GM23338 (cell line): ENCODE results near the gene RSPO1. TPM values are rescaled to one million over a fixed set of nuclear protein-coding genes. Genes with fewer than 3 reads are reported as not detected.

Experiments used
- ATAC-seq: fragments of 200-7000 bp; cut with Tn5 transposase; 3 replicates; pipeline ENCODE4 v1.9.1; 2020
- DNase-seq: peaks from one replicate; pipeline ENCODE4 v3.0.0-alpha.2; 2015; ENCODE audit warnings: low spot score
- H2AFZ ChIP-seq: fragments of 200-600 bp; sonication (generic); 2 replicates; pipeline ENCODE4 v1.8.0; 2016; ENCODE audit warnings: antibody characterized with exemption, mild to moderate bottlenecking, moderate library complexity
- H3F3A ChIP-seq: fragments of 200-600 bp; sonication (generic); replicated peaks from 2 replicates; pipeline ENCODE4 v1.8.0; 2017; ENCODE audit warnings: antibody characterized with exemption, mixed run types, low read depth
- H3K27ac ChIP-seq: fragments of 200-600 bp; sonication (generic); 2 replicates; pipeline ENCODE4 v1.6.1; 2016; ENCODE audit warnings: low read depth
- H3K27me3 ChIP-seq: fragments of 200-600 bp; sonication (generic); 2 replicates; pipeline ENCODE4 v1.8.0; 2016; ENCODE audit warnings: mild to moderate bottlenecking, mixed run types, moderate library complexity; ENCODE audit not compliant: insufficient read depth
- H3K36me3 ChIP-seq: fragments of 200-600 bp; sonication (generic); 2 replicates; pipeline ENCODE4 v1.8.0; 2016; ENCODE audit warnings: mild to moderate bottlenecking; ENCODE audit not compliant: insufficient read depth
- H3K4me1 ChIP-seq: fragments of 200-600 bp; sonication (generic); 2 replicates; pipeline ENCODE4 v1.8.0; 2016; ENCODE audit warnings: mild to moderate bottlenecking, moderate library complexity; ENCODE audit not compliant: insufficient read depth
- H3K4me2 ChIP-seq: fragments of 200-600 bp; sonication (generic); 2 replicates; pipeline ENCODE4 v1.7.1; 2017; ENCODE audit warnings: mixed run types
- H3K4me3 ChIP-seq: fragments of 200-600 bp; sonication (generic); 2 replicates; pipeline ENCODE4 v1.6.1; 2016; ENCODE audit warnings: mixed run types
- H3K79me2 ChIP-seq: fragments of 200-600 bp; sonication (generic); replicated peaks from 2 replicates; pipeline ENCODE4 v1.8.0; 2017; ENCODE audit warnings: mild to moderate bottlenecking; ENCODE audit not compliant: insufficient read depth
- H3K9me2 ChIP-seq: fragments of 200-600 bp; sonication (generic); 2 replicates; pipeline ENCODE4 v1.8.0; 2017; ENCODE audit not compliant: insufficient read depth
- H4K20me1 ChIP-seq: fragments of 200-600 bp; sonication (generic); replicated peaks from 2 replicates; pipeline ENCODE4 v1.8.0; 2017; ENCODE audit warnings: mild to moderate bottlenecking; ENCODE audit not compliant: insufficient read depth
- H3K27ac Mint-ChIP-seq: 2 replicates; pipeline ENCODE4 v1.8.0; 2020; ENCODE audit warnings: inconsistent platforms, mild to moderate bottlenecking, moderate library complexity, mixed read lengths
- H3K27me3 Mint-ChIP-seq: 3 replicates; pipeline ENCODE4 v1.8.0; 2022; ENCODE audit warnings: low read depth, mild to moderate bottlenecking, moderate library complexity, mixed read lengths, inconsistent platforms; ENCODE audit not compliant: insufficient read depth, poor library complexity
- H3K36me3 Mint-ChIP-seq: 3 replicates; pipeline ENCODE4 v1.8.0; 2021; ENCODE audit warnings: low read depth, mild to moderate bottlenecking, inconsistent platforms, moderate library complexity, mixed read lengths
- H3K4me1 Mint-ChIP-seq: 3 replicates; pipeline ENCODE4 v1.8.0; 2020; ENCODE audit warnings: mild to moderate bottlenecking, inconsistent platforms, mixed read lengths
- H3K4me3 Mint-ChIP-seq: 3 replicates; pipeline ENCODE4 v1.8.0; 2021; ENCODE audit warnings: moderate library complexity, mild to moderate bottlenecking, inconsistent platforms, mixed read lengths
- H3K9me3 Mint-ChIP-seq: 3 replicates; pipeline ENCODE4 v1.8.0; 2020; ENCODE audit warnings: moderate library complexity, mild to moderate bottlenecking, inconsistent platforms, mixed read lengths
- CREB1 ChIP-seq: fragments of 250-450 bp; sonication (Bioruptor Pico); IDR thresholded peaks from 2 replicates; pipeline ENCODE4 v1.5.0; 2020; ENCODE audit warnings: low read depth, mild to moderate bottlenecking, moderate library complexity
- CTCF ChIP-seq, 2 experiments: fragments of 200-600 bp in 1 of 2; sonication (generic) in 1 of 2; conservative IDR thresholded peaks; 2 replicates each; pipeline versions ENCODE4 v1.5.1 to v1.6.1; 2016 to 2017; ENCODE audit warnings: antibody characterized with exemption in 2 of 2, low read depth in 2 of 2, mild to moderate bottlenecking in 2 of 2, moderate library complexity in 1 of 2
- ETS1 ChIP-seq: IDR thresholded peaks from 2 replicates; pipeline ENCODE4 v1.6.1; 2016; ENCODE audit warnings: antibody characterized with exemption
- EZH2 ChIP-seq: fragments of 200-600 bp; sonication (generic); IDR thresholded peaks from one replicate; pipeline ENCODE4 v1.8.0; 2017; ENCODE audit warnings: antibody characterized with exemption, mild to moderate bottlenecking, low read depth; ENCODE audit not compliant: unreplicated experiment
- EZH2phosphoT487 ChIP-seq: fragments of 200-600 bp; sonication (generic); IDR thresholded peaks from one replicate; pipeline ENCODE4 v1.8.1; 2018; ENCODE audit warnings: antibody characterized with exemption; ENCODE audit not compliant: unreplicated experiment
- JUNB ChIP-seq: IDR thresholded peaks from one replicate; pipeline ENCODE4 v1.6.1; 2016; ENCODE audit warnings: antibody characterized with exemption; ENCODE audit not compliant: unreplicated experiment
- NANOG ChIP-seq: IDR thresholded peaks from 2 replicates; pipeline ENCODE4 v1.6.1; 2016; ENCODE audit warnings: antibody characterized with exemption, borderline replicate concordance
- POLR2AphosphoS5 ChIP-seq: IDR thresholded peaks from 2 replicates; pipeline ENCODE4 v1.6.1; 2016; ENCODE audit warnings: antibody characterized with exemption, low read depth
- REST ChIP-seq: IDR thresholded peaks from one replicate; pipeline ENCODE4 v1.6.1; 2018; ENCODE audit warnings: antibody characterized with exemption; ENCODE audit not compliant: unreplicated experiment
- STAT1 ChIP-seq: IDR thresholded peaks from one replicate; pipeline ENCODE4 v1.6.1; 2016; ENCODE audit warnings: antibody characterized with exemption; ENCODE audit not compliant: unreplicated experiment
- ZNF114 ChIP-seq: fragments of 250-450 bp; sonication (Bioruptor Pico); IDR thresholded peaks from 2 replicates; pipeline ENCODE4 v1.5.0; 2020; ENCODE audit warnings: mild to moderate bottlenecking, moderate library complexity
- ZNF462 ChIP-seq: fragments of 250-450 bp; sonication (Bioruptor Pico); IDR thresholded peaks from 2 replicates; pipeline ENCODE4 v1.5.0; 2020; ENCODE audit warnings: mild to moderate bottlenecking, moderate library complexity
- polyA plus RNA-seq: library from polyadenylated mRNA; unstranded; fragments of >200 nt; fragmentation: Nextera tagmentation; extraction: Ambion mirVana; gene quantifications from 2 replicates; pipeline ENCODE4 v1.2.1, GENCODE V29; 2016
- total RNA-seq: library from RNA; depleted of rRNA; stranded (reverse); fragments of >200 nt; shearing (Covaris generic); gene quantifications from 2 replicates; pipeline ENCODE4 v1.2.3, GENCODE V29; 2014

The RSPO1 gene
- total and polyA plus RNA-seq, 2 experiments from 2014 or later = 0.11 TPM; not detected in 1

- TF ChIP-seq POLR2AphosphoS5 (no peak), STAT1 (no peak), ETS1 (no peak), ZNF114 (CRISPR knock-in tag) (no peak), REST (no peak), EZH2 (no peak), NANOG (no peak), CREB1 (CRISPR knock-in tag) (no peak), JUNB (no peak)
Observed at GRCh38 chr1:37567023-37567422, 67.7 kb downstream of the RSPO1 start (continued).

GRCh38 chr1:37564892-37565291, 69.8 kb downstream of the RSPO1 start:
- DNase-seq = no peak
- ATAC-seq = no peak
- H3K27me3 ChIP-seq = no peaks in the 10 kb centered on the region
- no peaks in the 10 kb centered on the region for H3K4me1 ChIP-seq
- peaks cover 49% of the 10 kb centered on the region for H3K36me3 Mint-ChIP-seq
- no peaks in the 10 kb centered on the region; the same call in 2 of the 3 replicates for H3K9me3 Mint-ChIP-seq
- peaks cover 42% of the 10 kb centered on the region for H3K36me3 ChIP-seq
- H3K27me3 Mint-ChIP-seq = peaks cover 2% of the 10 kb centered on the region
- no peak overlapping the region for H3K4me3 Mint-ChIP-seq
- H4K20me1 ChIP-seq = peaks cover 16% of the 10 kb centered on the region; the same call in 1 of the 2 replicates
- H3K27ac Mint-ChIP-seq = no peak overlapping the region
- no peaks in the 10 kb centered on the region; the same call in 1 of the 2 replicates for H3K79me2 ChIP-seq
- no peaks in the 10 kb centered on the region; the same call in 2 of the 3 replicates for H3K4me1 Mint-ChIP-seq
- H2AFZ ChIP-seq = no peak overlapping the region
- no peak overlapping the region for H3K27ac ChIP-seq
- H3K4me2 ChIP-seq = no peak overlapping the region
- H3F3A ChIP-seq = peaks cover 7% of the 10 kb centered on the region; the same call in 1 of the 2 replicates
- H3K9me2 ChIP-seq = no peaks in the 10 kb centered on the region
- H3K4me3 ChIP-seq = no peak overlapping the region
- TF ChIP-seq EZH2phosphoT487 = no peak
- TF ChIP-seq CTCF (conservative IDR thresholded peaks at IDR 0.05; ENCODE audit: low read depth in 2 of 2) = no peak
- no peak for TF ChIP-seq EZH2
- TF ChIP-seq STAT1 = no peak
- no peak for TF ChIP-seq NANOG
- TF ChIP-seq ZNF462 (CRISPR knock-in tag) = no peak
